Stomach (tissue), 9 donors: Measurements from ENCODE around the gene FDPS. TPM values are rescaled to one million over a fixed set of nuclear protein-coding genes. Genes with fewer than 3 reads are reported as not detected.
A peak's percentile ranks its signal among the peaks of the same experiment; 100 is the strongest.

Experiments
- DNase-seq, 2 donors: peaks; one replicate each; pipeline versions ENCODE4 v3.0.0 to v3.0.0-alpha.2; 2013 to 2019
- H3K27ac ChIP-seq, 5 donors: fragments of 200-600 bp in 4 of 5; sonication (generic) in 4 of 5; one replicate each; pipeline ENCODE4 v1.5.1; 2013 to 2019; ENCODE audit warnings: mild to moderate bottlenecking in 1 of 5, moderate library complexity in 1 of 5
- H3K27me3 ChIP-seq, 3 donors: fragments of 200-600 bp; sonication (generic); one replicate each; pipeline ENCODE4 v1.5.1; 2017 to 2019; ENCODE audit warnings: mixed run types in 1 of 3
- H3K36me3 ChIP-seq, 4 donors: fragments of 200-600 bp; sonication (generic); 1 replicate in 3 of 4; 2 replicates in 1 of 4; pipeline ENCODE4 v1.5.1; 2016 to 2019
- H3K4me1 ChIP-seq, 4 donors: fragments of 200-600 bp; sonication (generic); one replicate each; pipeline ENCODE4 v1.5.1; 2016 to 2019
- H3K4me3 ChIP-seq, 4 donors: fragments of 200-600 bp; sonication (generic) in 3 of 4; one replicate each; pipeline ENCODE4 v1.5.1; 2016 to 2019; ENCODE audit warnings: mild to moderate bottlenecking in 1 of 4
- H3K9me3 ChIP-seq, 4 donors: fragments of 200-600 bp; sonication (generic); one replicate each; pipeline ENCODE4 v1.5.1; 2016 to 2019
- EP300 ChIP-seq: sonication (generic); formaldehyde crosslinking; IDR thresholded peaks from one replicate; pipeline ENCODE4 v1.6.1; 2017; ENCODE audit warnings: antibody characterized with exemption
- POLR2A ChIP-seq, 4 donors: fragments of 450-650 bp; IDR thresholded peaks; one replicate each; pipeline ENCODE4 v1.6.1; 2016; ENCODE audit warnings: antibody characterized with exemption in 4 of 4, control low read depth in 2 of 4, mild to moderate bottlenecking in 1 of 4, moderate library complexity in 1 of 4
- POLR2AphosphoS5 ChIP-seq, 3 donors: sonication (generic); formaldehyde crosslinking; IDR thresholded peaks; one replicate each; pipeline ENCODE4 v1.6.1; 2016; ENCODE audit warnings: antibody characterized with exemption in 3 of 3
- WGBS, 5 donors: extraction: QIAGEN DNeasy Blood & Tissue Kit in 3 of 5; methylation state at CpG; one replicate each; pipeline versions ENCODE4 v1.1.5 to v1.1.7; 2013 to 2018; 5-methylcytosine and 5-hydroxymethylcytosine counted together
- intact Hi-C: fragments of 100-400 bp; cut with DNase I; formaldehyde crosslinking; loops from one replicate; pipeline ENCODE4 v1.15.1; 2023; ENCODE audit warnings: low total_unique reads
- polyA plus RNA-seq, 3 donors: library from polyadenylated mRNA; stranded (reverse); fragments of 200-250 nt; gene quantifications; one replicate each; pipeline ENCODE4 v1.2.3, GENCODE V29; 2013
- total RNA-seq, 5 donors: library from RNA; depleted of rRNA; stranded (reverse); fragments of >200 nt; gene quantifications; one replicate each; pipeline versions ENCODE4 v1.1.0 to v1.2.3, GENCODE V29; 2014 to 2016
- TF ChIP-seq, protein P1 (sequence below), 7 experiments: fragments of 450-650 bp in 4 of 7; fragments of 200-600 bp in 3 of 7; sonication (generic) in 3 of 7; IDR thresholded peaks; one replicate each; pipeline ENCODE4 v1.5.1; 2016 to 2019; ENCODE audit warnings: antibody characterized with exemption in 7 of 7, control low read depth in 2 of 7, mild to moderate bottlenecking in 1 of 7
- donor health status: healthy with polysubstance abuse.
- donor health status: Bipolar disorder and iron deficiency.
- donor health status: healthy.

The FDPS gene
- total and polyA plus RNA-seq, 8 donors: 27.7 to 229 (median 113) TPM

DNA sequence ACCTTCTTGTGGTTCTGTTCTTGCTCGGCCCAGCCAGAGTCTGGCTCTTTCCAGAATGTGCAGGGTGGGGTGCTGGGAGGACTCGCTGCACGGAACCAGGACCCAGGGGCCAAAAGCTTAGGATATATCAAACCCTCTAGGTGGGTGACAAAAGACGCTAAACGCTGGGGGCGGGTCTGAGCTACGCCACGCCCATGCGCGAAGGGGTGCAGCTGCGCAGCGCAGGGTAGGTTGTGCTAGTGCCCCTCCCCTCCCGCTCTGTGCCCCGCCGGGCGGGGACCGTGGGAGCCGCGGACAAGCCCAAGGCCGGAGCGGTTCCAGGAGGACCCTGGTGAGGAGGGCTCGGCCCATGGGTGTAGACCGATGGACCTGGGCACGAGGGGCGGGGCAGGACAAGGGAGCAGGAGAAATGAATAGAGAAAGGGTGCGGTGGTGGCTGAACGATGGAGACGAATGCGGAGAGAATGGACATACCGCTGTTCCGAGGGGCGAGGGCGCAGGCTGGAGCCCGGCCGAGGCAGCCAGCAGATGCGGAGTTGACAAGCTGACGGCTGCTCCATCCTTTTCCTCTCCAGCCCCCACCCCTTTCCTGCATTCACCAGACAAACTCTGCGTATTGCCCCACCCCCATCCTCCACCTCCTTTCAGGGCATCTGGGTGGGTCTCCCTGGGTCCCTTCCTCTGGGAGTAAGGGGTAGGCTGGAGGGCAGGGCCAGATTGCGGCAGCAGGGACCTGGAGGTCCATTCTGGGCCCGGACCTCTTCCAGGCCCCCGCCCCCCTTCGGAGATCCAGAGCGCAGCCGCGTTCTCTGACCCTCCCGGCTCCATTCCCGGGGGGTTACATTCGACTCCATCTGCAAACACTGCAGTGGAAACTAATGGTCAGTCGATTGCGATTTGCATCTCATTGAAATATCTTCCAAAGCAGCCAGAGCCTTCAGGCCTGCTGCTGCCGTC, 12.3 kb downstream of the FDPS start, which contains the start of gene RUSC1:
TSS of gene RUSC1 (plus strand) at position 234 of the 957 bp plus-strand sequence. CDS start 880 bp downstream, outside the sequence.
- 8 to 20% (median 14%) methylated on average over 45 to 51 of the region's 51 CpGs for WGBS, 5 donors
- peak; percentile 75 to 94 for DNase-seq
- Histone ChIP-seq H3K4me1 (peaks cover 34 to 50% (median 43%) of the 10 kb centered on the region in 4 donors), H3K36me3 (peaks cover 0 to 26% (median 18%) of the 10 kb centered on the region in 4 donors), H3K27me3 (no peaks in the 10 kb centered on the region), H3K4me3 (peak within 1 kb of the TSS; percentile 55 to 96 (median 78)), H3K27ac (peak within 1 kb of the TSS; percentile 28 to 99 (median 98)), H3K9me3 (no peaks in the 10 kb centered on the region)
- TF ChIP-seq POLR2A (IDR thresholded peaks at IDR 0.05) (no peak), POLR2AphosphoS5 (IDR thresholded peaks at IDR 0.05) (peak in 2 of 3 donors; percentile 30 to 82)
- intact Hi-C loops: no loop called here

DNA sequence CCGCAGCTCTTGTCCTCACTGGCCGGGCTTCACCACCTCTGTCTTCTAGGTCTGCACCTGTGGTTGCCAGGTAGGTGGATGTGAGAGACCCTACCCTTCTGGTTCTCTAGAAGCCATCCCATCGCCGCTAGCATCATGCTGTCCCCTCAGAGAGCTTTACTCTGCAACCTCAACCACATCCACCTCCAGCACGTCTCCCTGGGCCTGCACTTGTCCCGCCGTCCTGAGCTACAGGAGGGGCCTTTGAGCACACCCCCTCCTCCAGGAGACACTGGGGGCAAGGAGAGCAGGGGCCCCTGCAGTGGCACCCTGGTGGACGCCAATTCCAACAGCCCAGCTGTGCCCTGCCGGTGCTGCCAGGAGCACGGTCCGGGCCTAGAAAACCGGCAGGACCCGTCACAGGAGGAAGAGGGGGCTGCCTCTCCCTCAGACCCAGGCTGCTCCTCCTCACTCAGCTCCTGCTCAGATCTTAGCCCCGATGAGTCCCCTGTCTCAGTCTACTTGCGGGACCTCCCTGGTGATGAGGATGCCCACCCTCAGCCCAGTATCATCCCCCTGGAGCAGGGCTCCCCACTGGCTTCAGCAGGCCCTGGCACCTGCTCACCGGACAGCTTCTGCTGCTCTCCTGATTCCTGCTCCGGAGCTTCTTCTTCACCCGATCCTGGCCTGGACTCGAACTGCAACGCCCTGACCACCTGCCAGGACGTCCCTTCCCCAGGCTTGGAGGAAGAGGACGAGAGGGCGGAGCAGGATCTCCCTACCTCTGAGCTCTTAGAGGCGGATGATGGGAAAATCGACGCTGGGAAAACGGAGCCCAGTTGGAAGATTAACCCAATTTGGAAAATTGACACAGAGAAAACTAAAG, 13.2 kb downstream of the FDPS start:
- H3K4me3 ChIP-seq: peak overlapping the region; percentile 74 to 96 (median 78)
- intact Hi-C loops: no loop called here
- peaks cover 0 to 28% (median 23%) of the 10 kb centered on the region in 4 donors for H3K36me3 ChIP-seq
- no peaks in the 10 kb centered on the region for H3K9me3 ChIP-seq
- TF ChIP-seq POLR2A (IDR thresholded peaks at IDR 0.05) (no peak), POLR2AphosphoS5 (IDR thresholded peaks at IDR 0.05) (no peak), EP300 (no peak)
- TF ChIP-seq, protein P1, sequence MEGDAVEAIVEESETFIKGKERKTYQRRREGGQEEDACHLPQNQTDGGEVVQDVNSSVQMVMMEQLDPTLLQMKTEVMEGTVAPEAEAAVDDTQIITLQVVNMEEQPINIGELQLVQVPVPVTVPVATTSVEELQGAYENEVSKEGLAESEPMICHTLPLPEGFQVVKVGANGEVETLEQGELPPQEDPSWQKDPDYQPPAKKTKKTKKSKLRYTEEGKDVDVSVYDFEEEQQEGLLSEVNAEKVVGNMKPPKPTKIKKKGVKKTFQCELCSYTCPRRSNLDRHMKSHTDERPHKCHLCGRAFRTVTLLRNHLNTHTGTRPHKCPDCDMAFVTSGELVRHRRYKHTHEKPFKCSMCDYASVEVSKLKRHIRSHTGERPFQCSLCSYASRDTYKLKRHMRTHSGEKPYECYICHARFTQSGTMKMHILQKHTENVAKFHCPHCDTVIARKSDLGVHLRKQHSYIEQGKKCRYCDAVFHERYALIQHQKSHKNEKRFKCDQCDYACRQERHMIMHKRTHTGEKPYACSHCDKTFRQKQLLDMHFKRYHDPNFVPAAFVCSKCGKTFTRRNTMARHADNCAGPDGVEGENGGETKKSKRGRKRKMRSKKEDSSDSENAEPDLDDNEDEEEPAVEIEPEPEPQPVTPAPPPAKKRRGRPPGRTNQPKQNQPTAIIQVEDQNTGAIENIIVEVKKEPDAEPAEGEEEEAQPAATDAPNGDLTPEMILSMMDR (IDR thresholded peaks at IDR 0.05): no peak
- peaks cover 36 to 59% (median 48%) of the 10 kb centered on the region in 4 donors for H3K4me1 ChIP-seq
- H3K27ac ChIP-seq: peak overlapping the region; percentile 9 to 99 (median 98)
- peak in 1 of 2 donors; percentile 50 for DNase-seq
- H3K27me3 ChIP-seq: no peaks in the 10 kb centered on the region
- WGBS, 5 donors: 37 to 55% (median 53%) methylated on average over 23 to 27 of the region's 27 CpGs

DNA sequence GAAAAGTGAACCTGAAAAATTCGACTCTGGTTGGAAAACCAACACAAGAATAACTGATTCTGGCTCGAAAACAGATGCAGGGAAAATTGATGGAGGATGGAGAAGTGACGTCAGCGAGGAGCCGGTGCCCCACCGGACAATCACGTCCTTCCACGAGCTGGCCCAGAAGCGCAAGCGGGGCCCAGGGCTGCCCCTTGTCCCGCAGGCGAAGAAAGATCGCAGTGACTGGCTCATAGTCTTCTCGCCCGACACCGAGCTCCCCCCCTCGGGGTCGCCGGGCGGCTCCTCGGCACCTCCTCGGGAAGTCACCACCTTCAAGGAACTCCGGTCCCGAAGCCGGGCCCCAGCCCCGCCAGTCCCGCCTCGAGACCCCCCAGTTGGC, 13.9 kb downstream of the FDPS start:
- Histone ChIP-seq H3K4me3 (peak overlapping the region; percentile 74 to 96 (median 78)), H3K4me1 (peaks cover 36 to 66% (median 50%) of the 10 kb centered on the region in 4 donors), H3K27me3 (no peaks in the 10 kb centered on the region), H3K27ac (peak overlapping the region; percentile 80 to 99 (median 98)), H3K36me3 (peaks cover 0 to 35% (median 30%) of the 10 kb centered on the region in 4 donors), H3K9me3 (no peaks in the 10 kb centered on the region)
- peak in 1 of 2 donors; percentile 70 for DNase-seq
- WGBS, 5 donors: 1 to 4% (median 3%) methylated on average over 15 to 28 of the region's 28 CpGs
- intact Hi-C loops: no loop called here
- TF ChIP-seq, protein P1 (IDR thresholded peaks at IDR 0.05): no peak
- TF ChIP-seq POLR2AphosphoS5 (IDR thresholded peaks at IDR 0.05) (no peak), POLR2A (IDR thresholded peaks at IDR 0.05) (no peak), EP300 (no peak)

DNA sequence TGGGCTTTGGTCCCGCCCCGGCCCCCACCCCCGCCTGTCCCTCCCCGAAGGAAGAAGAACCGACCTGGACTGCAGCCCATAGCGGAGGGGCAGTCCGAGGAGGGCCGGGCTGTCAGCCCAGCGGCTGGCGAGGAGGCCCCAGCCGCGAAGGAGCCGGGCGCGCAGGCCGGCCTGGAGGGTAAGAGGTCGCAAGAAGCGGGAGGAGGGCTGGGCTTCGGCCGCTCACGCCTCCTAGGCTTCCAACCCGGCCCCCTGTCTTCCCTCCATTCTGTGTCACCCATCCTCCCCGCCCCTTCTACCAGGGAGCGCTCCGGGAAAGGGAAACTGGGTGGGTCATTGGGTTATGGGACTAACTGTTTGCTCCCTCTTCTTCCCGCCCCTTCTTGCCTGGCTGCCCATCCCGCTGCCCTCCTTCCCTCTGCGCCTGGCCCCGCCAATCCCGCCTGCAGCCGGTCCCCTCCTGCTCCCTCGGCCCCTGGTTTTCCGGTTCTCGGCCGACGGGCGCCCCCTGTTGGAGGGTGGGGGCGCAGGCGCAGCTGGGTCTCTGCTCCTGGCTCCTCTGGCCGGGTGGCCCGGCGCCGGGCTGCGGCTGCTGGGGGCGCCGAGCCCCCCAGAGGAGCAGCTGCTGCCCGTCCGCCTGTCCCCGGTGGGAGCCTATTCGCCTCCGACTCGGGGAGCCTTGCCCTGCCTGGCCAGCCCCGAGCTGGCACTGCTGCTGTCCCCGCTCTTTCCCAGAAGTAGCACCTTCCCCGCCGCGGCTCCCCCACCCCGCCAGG, 14.5 kb downstream of the FDPS start:
- intact Hi-C loops: no loop called here
- WGBS, 5 donors: 0 to 2% (median 1%) methylated on average over 10 to 58 of the region's 58 CpGs
- Histone ChIP-seq H3K4me1 (peaks cover 36 to 67% (median 50%) of the 10 kb centered on the region in 4 donors), H3K27me3 (no peaks in the 10 kb centered on the region), H3K36me3 (peaks cover 3 to 36% (median 31%) of the 10 kb centered on the region in 4 donors), H3K27ac (peak overlapping the region; percentile 80 to 99 (median 98)), H3K9me3 (no peaks in the 10 kb centered on the region), H3K4me3 (peak overlapping the region; percentile 74 to 96 (median 78))
- peak; percentile 86 to 97 for DNase-seq
- TF ChIP-seq POLR2AphosphoS5 (IDR thresholded peaks at IDR 0.05): peak; percentile 12 to 62 (median 35)
- no peak for TF ChIP-seq EP300
- no peak for TF ChIP-seq POLR2A (IDR thresholded peaks at IDR 0.05)
- TF ChIP-seq, protein P1 (IDR thresholded peaks at IDR 0.05): peak in 6 of 7 experiments; percentile 48 to 97 (median 95)
